ENCODE data around the gene CNEP1R1.

Gene CNEP1R1

DNA sequence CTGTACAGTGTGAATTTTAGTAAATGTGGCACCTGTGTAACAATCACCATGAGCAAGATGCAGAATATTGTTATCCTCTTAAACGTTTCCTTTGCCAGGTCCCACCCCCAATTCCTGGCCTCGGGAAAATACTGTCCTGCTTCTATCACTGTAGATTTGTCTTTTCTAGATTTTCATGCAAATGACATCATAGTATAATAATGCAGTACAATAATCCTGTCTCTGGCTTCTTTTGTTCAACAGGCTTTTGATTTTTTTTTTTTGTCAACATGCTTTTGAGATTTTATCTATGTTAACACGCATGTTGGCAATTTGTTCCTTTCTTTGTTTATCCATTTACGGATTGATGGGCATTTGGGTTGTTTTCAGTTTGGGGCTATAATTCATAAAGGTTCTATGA is 20.4 kb downstream of the CNEP1R1 start:
- no peak overlapping the region for H3K23ac ChIP-seq (ENCODE audit: low read depth, low read length, poor library complexity)
- no peak overlapping the region for H3K14ac ChIP-seq (ENCODE audit: low read length)
- H3K27ac ChIP-seq (replicated peaks; ENCODE audit: low read length) = no peak overlapping the region
- no peaks in the 10 kb centered on the region for H3K36me3 ChIP-seq (replicated peaks in 1 of 2; ENCODE audit: control insufficient read depth in 2 of 2, insufficient read depth in 2 of 2, low read length in 2 of 2)
- H3K18ac ChIP-seq (ENCODE audit: low read length) = no peak overlapping the region
- no peaks in the 10 kb centered on the region for H3K4me1 ChIP-seq (ENCODE audit: control insufficient read depth in 2 of 2, insufficient read depth in 1 of 2, low read depth in 1 of 2, low read length in 2 of 2)
- no peak overlapping the region for H2BK120ac ChIP-seq (ENCODE audit: low read depth, low read length)
- H3K9me3 ChIP-seq (replicated peaks in 1 of 2; ENCODE audit: control insufficient read depth in 2 of 2, insufficient read depth in 1 of 2, low read depth in 1 of 2, low read length in 2 of 2) = no peaks in the 10 kb centered on the region
- H4K91ac ChIP-seq (ENCODE audit: low read depth, low read length, poor library complexity) = no peak overlapping the region
- H2BK15ac ChIP-seq (ENCODE audit: low read length) = no peak overlapping the region
- H3K79me1 ChIP-seq (ENCODE audit: low read depth, low read length) = no peaks in the 10 kb centered on the region
- no CpG with 5 or more reads among the region's 4 CpGs for WGBS, 2 donors (ENCODE audit: extremely low coverage in 2 of 2, insufficient read length in 2 of 2, insufficient replicate concordance in 1 of 2)
- no peak overlapping the region for H2BK12ac ChIP-seq (ENCODE audit: low read length)
- H2AFZ ChIP-seq (ENCODE audit: low read length) = no peak overlapping the region
- H3K4me3 ChIP-seq (ENCODE audit: low read length in 2 of 2) = no peak overlapping the region
- H3K4me2 ChIP-seq (ENCODE audit: insufficient read depth, low read length, poor library complexity, severe bottlenecking) = no peak overlapping the region
- H3K9ac ChIP-seq (ENCODE audit: low read depth, low read length, poor library complexity) = no peak overlapping the region
- no peak overlapping the region for H2BK5ac ChIP-seq (ENCODE audit: low read length)
- DNase-seq (ENCODE audit: low spot score) = no peak
- no peak overlapping the region for H2AK5ac ChIP-seq (ENCODE audit: low read depth, low read length)
- no peak overlapping the region for H3K4ac ChIP-seq (ENCODE audit: low read length)
- H4K8ac ChIP-seq (ENCODE audit: low read depth, low read length) = no peak overlapping the region
- H3K27me3 ChIP-seq (ENCODE audit: control insufficient read depth in 3 of 3, insufficient read depth in 3 of 3, low read depth in 1 of 3, low read length in 3 of 3) = no peaks in the 10 kb centered on the region

GRCh38 chr16:50046853-50047252 is 21.8 kb downstream of the CNEP1R1 start:
- no peaks in the 10 kb centered on the region for H3K36me3 ChIP-seq (replicated peaks in 1 of 2; ENCODE audit: control insufficient read depth in 2 of 2, insufficient read depth in 2 of 2, low read length in 2 of 2)
- no peak overlapping the region for H4K91ac ChIP-seq (ENCODE audit: low read depth, low read length, poor library complexity)
- no peak overlapping the region for H3K4me2 ChIP-seq (ENCODE audit: insufficient read depth, low read length, poor library complexity, severe bottlenecking)
- H3K4ac ChIP-seq (ENCODE audit: low read length) = no peak overlapping the region
- H3K4me3 ChIP-seq (ENCODE audit: low read length in 2 of 2) = no peak overlapping the region
- no peak overlapping the region for H3K9ac ChIP-seq (ENCODE audit: low read depth, low read length, poor library complexity)
- H2BK5ac ChIP-seq (ENCODE audit: low read length) = no peak overlapping the region
- no peak overlapping the region for H3K18ac ChIP-seq (ENCODE audit: low read length)
- no peaks in the 10 kb centered on the region for H3K9me3 ChIP-seq (replicated peaks in 1 of 2; ENCODE audit: control insufficient read depth in 2 of 2, insufficient read depth in 1 of 2, low read depth in 1 of 2, low read length in 2 of 2)
- no peak overlapping the region for H3K23ac ChIP-seq (ENCODE audit: low read depth, low read length, poor library complexity)
- DNase-seq (ENCODE audit: low spot score) = no peak
- H2AFZ ChIP-seq (ENCODE audit: low read length) = no peak overlapping the region
- H3K79me1 ChIP-seq (ENCODE audit: low read depth, low read length) = no peaks in the 10 kb centered on the region
- H3K27me3 ChIP-seq (ENCODE audit: control insufficient read depth in 3 of 3, insufficient read depth in 3 of 3, low read depth in 1 of 3, low read length in 3 of 3) = no peaks in the 10 kb centered on the region
- no peak overlapping the region for H4K8ac ChIP-seq (ENCODE audit: low read depth, low read length)
- no CpG with 5 or more reads among the region's 6 CpGs for WGBS, 2 donors (ENCODE audit: extremely low coverage in 2 of 2, insufficient read length in 2 of 2, insufficient replicate concordance in 1 of 2)
- H3K4me1 ChIP-seq (ENCODE audit: control insufficient read depth in 2 of 2, insufficient read depth in 1 of 2, low read depth in 1 of 2, low read length in 2 of 2) = no peaks in the 10 kb centered on the region
- H3K27ac ChIP-seq (replicated peaks; ENCODE audit: low read length) = no peak overlapping the region
- H3K14ac ChIP-seq (ENCODE audit: low read length) = no peak overlapping the region
- H2BK120ac ChIP-seq (ENCODE audit: low read depth, low read length) = no peak overlapping the region
- no peak overlapping the region for H2BK12ac ChIP-seq (ENCODE audit: low read length)
- no peak overlapping the region for H2BK15ac ChIP-seq (ENCODE audit: low read length)
- H2AK5ac ChIP-seq (ENCODE audit: low read depth, low read length) = no peak overlapping the region

- H2BK15ac ChIP-seq (ENCODE audit: low read length) = no peak overlapping the region
- H2AK5ac ChIP-seq (ENCODE audit: low read depth, low read length) = no peak overlapping the region
- no peaks in the 10 kb centered on the region for H3K79me1 ChIP-seq (ENCODE audit: low read depth, low read length)
- H2BK5ac ChIP-seq (ENCODE audit: low read length) = no peak overlapping the region
- H3K27ac ChIP-seq (replicated peaks; ENCODE audit: low read length) = no peak overlapping the region
- H3K18ac ChIP-seq (ENCODE audit: low read length) = no peak overlapping the region
- no peaks in the 10 kb centered on the region for H3K9me3 ChIP-seq (replicated peaks in 1 of 2; ENCODE audit: control insufficient read depth in 2 of 2, insufficient read depth in 1 of 2, low read depth in 1 of 2, low read length in 2 of 2)
- no peak overlapping the region for H2AFZ ChIP-seq (ENCODE audit: low read length)
- H2BK120ac ChIP-seq (ENCODE audit: low read depth, low read length) = no peak overlapping the region
- WGBS, 2 donors (ENCODE audit: extremely low coverage in 2 of 2, insufficient read length in 2 of 2, insufficient replicate concordance in 1 of 2) = no CpG with 5 or more reads among the region's 2 CpGs
- no peak overlapping the region for H3K4me2 ChIP-seq (ENCODE audit: insufficient read depth, low read length, poor library complexity, severe bottlenecking)
- no peak for DNase-seq (ENCODE audit: low spot score)
- H3K36me3 ChIP-seq (replicated peaks in 1 of 2; ENCODE audit: control insufficient read depth in 2 of 2, insufficient read depth in 2 of 2, low read length in 2 of 2) = no peaks in the 10 kb centered on the region
- no peak overlapping the region for H2BK12ac ChIP-seq (ENCODE audit: low read length)
- no peak overlapping the region for H4K8ac ChIP-seq (ENCODE audit: low read depth, low read length)
- no peak overlapping the region for H4K91ac ChIP-seq (ENCODE audit: low read depth, low read length, poor library complexity)
- no peak overlapping the region for H3K9ac ChIP-seq (ENCODE audit: low read depth, low read length, poor library complexity)
- no peak overlapping the region for H3K4me3 ChIP-seq (ENCODE audit: low read length in 2 of 2)
- no peaks in the 10 kb centered on the region for H3K27me3 ChIP-seq (ENCODE audit: control insufficient read depth in 3 of 3, insufficient read depth in 3 of 3, low read depth in 1 of 3, low read length in 3 of 3)
- H3K4me1 ChIP-seq (ENCODE audit: control insufficient read depth in 2 of 2, insufficient read depth in 1 of 2, low read depth in 1 of 2, low read length in 2 of 2) = no peaks in the 10 kb centered on the region
- H3K14ac ChIP-seq (ENCODE audit: low read length) = no peak overlapping the region
- H3K23ac ChIP-seq (ENCODE audit: low read depth, low read length, poor library complexity) = no peak overlapping the region
- H3K4ac ChIP-seq (ENCODE audit: low read length) = no peak overlapping the region
These were observed 22.8 kb downstream of the CNEP1R1 start for GRCh38 chr16:50047864-50048263.

- no CpG with 5 or more reads among the region's 2 CpGs for WGBS, 2 donors (ENCODE audit: extremely low coverage in 2 of 2, insufficient read length in 2 of 2, insufficient replicate concordance in 1 of 2)
- H3K9ac ChIP-seq (ENCODE audit: low read depth, low read length, poor library complexity) = no peak overlapping the region
These were observed 25.8 kb downstream of the CNEP1R1 start for GRCh38 chr16:50050802-50051201.

More at GRCh38 chr16:50050802-50051201, 25.8 kb downstream of the CNEP1R1 start:
- no peak for DNase-seq (ENCODE audit: low spot score)
- Histone ChIP-seq H3K4me1 (ENCODE audit: control insufficient read depth in 2 of 2, insufficient read depth in 1 of 2, low read depth in 1 of 2, low read length in 2 of 2) (no peaks in the 10 kb centered on the region), H4K91ac (ENCODE audit: low read depth, low read length, poor library complexity) (no peak overlapping the region), H3K4ac (ENCODE audit: low read length) (no peak overlapping the region), H3K9me3 (replicated peaks in 1 of 2; ENCODE audit: control insufficient read depth in 2 of 2, insufficient read depth in 1 of 2, low read depth in 1 of 2, low read length in 2 of 2) (no peaks in the 10 kb centered on the region), H2BK15ac (ENCODE audit: low read length) (no peak overlapping the region), H2AFZ (ENCODE audit: low read length) (no peak overlapping the region), H3K27ac (replicated peaks; ENCODE audit: low read length) (no peak overlapping the region), H4K8ac (ENCODE audit: low read depth, low read length) (no peak overlapping the region), H3K18ac (ENCODE audit: low read length) (no peak overlapping the region), H3K27me3 (ENCODE audit: control insufficient read depth in 3 of 3, insufficient read depth in 3 of 3, low read depth in 1 of 3, low read length in 3 of 3) (no peaks in the 10 kb centered on the region), H3K14ac (ENCODE audit: low read length) (no peak overlapping the region), H3K79me1 (ENCODE audit: low read depth, low read length) (no peaks in the 10 kb centered on the region), H2BK12ac (ENCODE audit: low read length) (no peak overlapping the region), H3K23ac (ENCODE audit: low read depth, low read length, poor library complexity) (no peak overlapping the region), H3K36me3 (replicated peaks in 1 of 2; ENCODE audit: control insufficient read depth in 2 of 2, insufficient read depth in 2 of 2, low read length in 2 of 2) (no peaks in the 10 kb centered on the region), H2BK5ac (ENCODE audit: low read length) (no peak overlapping the region), H2AK5ac (ENCODE audit: low read depth, low read length) (no peak overlapping the region), H3K4me3 (ENCODE audit: low read length in 2 of 2) (no peak overlapping the region), H2BK120ac (ENCODE audit: low read depth, low read length) (no peak overlapping the region), H3K4me2 (ENCODE audit: insufficient read depth, low read length, poor library complexity, severe bottlenecking) (no peak overlapping the region)
